Activated CD8-positive, alpha-beta memory T cell treated with anti-CD3 and anti-CD28 coated beads for 1 hour (primary cell): ENCODE measurements around the gene AIF1L.

Source experiments
- DNase-seq, 2 donors: peaks; one replicate each; pipeline ENCODE4 v3.0.0-alpha.2; 2020; ENCODE audit warnings: low read depth in 1 of 2; ENCODE audit errors: extremely low read depth in 1 of 2

Gene AIF1L

DNA sequence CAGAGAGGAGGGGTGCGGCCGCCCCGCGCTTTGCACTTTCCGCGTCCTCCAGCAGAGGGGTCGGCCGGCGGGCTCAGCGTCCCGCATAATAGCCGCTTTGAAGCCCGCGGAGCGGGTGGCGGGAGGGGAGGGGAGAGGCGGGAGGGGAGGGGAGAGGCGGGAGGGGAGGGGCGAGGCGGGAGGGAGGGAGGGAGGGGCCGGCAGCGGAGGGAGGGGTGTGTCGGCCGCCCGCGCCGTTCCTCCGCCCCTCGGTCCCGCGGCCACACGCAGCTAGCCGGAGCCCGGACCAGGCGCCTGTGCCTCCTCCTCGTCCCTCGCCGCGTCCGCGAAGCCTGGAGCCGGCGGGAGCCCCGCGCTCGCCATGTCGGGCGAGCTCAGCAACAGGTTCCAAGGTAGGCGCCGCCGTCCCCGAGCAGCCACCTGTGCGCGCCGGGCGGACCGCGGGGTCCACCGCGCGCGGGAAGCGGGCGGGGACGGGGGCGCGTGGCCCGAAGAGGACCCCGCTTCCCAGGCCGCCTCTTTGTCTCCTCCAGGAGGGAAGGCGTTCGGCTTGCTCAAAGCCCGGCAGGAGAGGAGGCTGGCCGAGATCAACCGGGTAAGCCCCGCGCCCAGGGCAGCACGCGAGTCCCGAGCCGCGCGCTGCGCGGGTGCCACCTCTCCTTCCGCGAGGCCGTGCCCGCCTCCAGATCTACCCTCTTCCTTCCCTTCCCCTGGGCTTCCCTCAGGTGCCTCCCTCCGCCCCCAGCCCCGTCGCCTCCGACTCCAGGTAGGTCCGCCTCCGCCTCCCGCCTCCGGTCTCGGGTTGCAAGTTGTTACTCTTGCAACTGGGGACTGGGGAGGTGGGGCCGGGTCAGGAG, at the start of gene AIF1L:
Gene AIF1L, plus strand, starts transcription at position 263 of the 857 bp plus-strand sequence. Its CDS starts 99 bp downstream, at position 362.
- DNase-seq, result no peak

GRCh38 chr9:131046581-131047202, 49.6 kb upstream of the AIF1L start:
- peak; percentile 17 to 52 for DNase-seq

DNA sequence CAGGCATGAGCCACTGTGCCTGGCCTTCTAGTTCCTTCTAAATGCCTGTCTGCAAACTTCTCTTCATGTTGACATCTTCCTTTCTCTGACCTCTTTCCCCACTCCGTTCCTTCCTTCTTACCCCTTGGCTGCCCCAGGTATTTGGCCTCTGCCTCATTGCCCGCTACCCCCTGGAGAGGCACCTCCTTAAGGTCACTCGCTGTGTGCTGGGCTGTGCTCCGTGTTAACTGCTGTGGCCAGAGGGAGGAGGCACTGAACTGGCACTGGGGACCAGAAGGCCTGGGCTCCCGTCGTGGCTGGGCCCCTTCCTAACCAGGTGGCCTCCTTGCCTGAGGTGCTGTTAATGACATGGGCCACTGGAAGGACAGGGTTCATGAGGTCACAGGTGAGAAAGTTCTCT, 48.0 kb upstream of the AIF1L start:
- DNase-seq, result no peak

- no peak for DNase-seq
Measured at GRCh38 chr9:131048820-131049219, 47.5 kb upstream of the AIF1L start.

DNA sequence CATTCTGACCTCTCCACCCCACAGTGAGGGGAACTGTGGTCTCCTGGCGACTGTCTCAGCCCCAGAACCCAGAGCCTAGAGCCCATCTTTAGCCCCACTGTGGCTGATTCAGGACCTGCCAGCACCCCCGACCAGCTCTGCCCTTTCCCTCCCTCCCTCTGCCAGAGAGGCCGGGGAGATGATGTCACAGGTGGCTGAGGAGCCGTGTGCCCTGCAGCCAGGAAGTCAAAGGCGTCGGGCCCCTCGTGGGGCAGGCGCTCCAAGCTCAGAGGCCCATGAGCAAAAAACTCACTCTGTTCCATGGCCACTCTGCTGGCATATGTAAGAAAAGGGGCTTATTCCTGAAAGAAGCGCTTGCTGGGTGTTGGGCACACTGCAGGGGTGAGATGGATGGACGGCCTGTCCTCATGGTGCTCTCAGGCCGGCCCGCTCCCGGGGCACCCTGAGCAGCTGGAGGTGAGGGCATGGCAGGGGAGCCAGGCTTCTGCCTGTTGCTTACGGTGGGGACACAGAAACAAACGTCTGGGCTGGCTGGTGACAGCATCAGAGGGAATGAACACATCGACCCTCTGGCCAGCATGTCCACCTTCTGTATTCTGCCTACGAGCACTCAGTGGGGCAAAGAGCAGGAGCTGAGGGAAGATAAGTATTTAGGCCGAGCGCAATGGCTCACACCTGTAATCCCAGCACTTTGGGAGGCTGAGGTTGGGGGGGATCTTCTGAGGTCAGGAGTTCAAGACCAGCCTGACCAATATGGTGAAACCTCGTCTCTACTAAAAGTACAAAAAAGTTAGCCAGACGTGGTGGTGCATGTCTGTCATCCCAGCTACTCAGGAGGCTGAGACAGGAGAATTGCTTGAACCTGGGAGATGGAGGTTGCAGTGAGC, 46.3 kb upstream of the AIF1L start:
- no peak for DNase-seq

- no peak for DNase-seq
Measured at GRCh38 chr9:131050831-131051230, 45.5 kb upstream of the AIF1L start.

GRCh38 chr9:131051592-131052517, 44.5 kb upstream of the AIF1L start:
- no peak for DNase-seq

GRCh38 chr9:131053896-131054295, 42.4 kb upstream of the AIF1L start:
- DNase-seq, result no peak

DNA sequence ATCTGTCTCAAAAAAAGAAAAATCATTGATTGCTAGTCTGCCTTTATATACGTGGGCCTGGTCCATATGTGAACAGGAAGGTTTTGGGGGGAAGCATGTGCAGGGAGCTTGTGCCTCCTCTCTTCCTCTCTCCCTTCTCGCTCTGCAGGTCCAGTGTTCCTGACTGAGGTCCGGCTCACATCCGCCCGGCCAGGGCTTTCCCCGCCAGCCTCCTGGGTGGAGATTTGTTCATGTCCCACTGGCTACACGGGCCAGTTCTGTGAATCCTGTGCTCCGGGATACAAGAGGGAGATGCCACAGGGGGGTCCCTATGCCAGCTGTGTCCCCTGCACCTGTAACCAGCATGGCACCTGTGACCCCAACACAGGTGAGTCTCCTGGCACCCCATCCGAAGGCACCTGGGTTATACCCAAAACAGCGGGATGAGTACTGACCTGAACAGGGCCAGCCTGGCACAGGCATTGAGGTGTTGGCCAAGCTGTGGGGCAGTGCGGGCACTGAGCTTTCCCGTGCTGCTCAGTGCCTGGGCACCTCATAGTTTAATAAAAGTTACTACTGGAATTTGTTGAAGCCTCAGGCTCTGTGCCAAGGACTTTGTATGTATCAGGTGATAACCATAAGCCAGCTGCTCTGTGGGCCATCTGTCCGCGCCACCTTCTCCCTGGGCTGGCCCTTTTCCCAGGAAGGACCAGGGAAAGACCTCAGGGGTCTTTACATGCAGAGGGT, 39.4 kb upstream of the AIF1L start:
- DNase-seq, result no peak

- DNase-seq, result no peak
Measured at GRCh38 chr9:131060900-131061630, 35.3 kb upstream of the AIF1L start.

- DNase-seq, result no peak
Measured at GRCh38 chr9:131062969-131063368, 33.4 kb upstream of the AIF1L start.

- DNase-seq, result no peak
Measured at GRCh38 chr9:131065599-131065998, 30.7 kb upstream of the AIF1L start.

DNA sequence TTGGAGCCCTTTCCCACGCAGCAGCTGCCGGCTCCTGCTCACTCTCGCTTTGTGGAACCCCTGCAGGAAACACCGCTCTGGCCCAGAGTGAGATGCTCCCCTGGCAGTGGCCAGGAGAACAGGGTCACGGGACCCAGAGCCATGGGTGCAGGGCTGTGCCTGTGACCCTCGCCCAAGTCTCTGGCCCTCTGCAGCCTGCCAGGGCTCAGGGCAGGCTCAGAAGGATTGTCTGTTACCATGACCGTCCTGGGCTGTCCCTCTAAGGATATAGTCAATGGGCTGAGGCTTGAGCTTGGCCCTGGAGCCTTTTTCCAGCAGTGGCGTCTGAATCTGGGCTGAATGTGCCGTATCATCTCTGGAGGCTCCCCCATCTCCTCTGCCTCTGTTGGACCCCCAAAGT, 28.7 kb upstream of the AIF1L start:
- DNase-seq, result no peak

DNA sequence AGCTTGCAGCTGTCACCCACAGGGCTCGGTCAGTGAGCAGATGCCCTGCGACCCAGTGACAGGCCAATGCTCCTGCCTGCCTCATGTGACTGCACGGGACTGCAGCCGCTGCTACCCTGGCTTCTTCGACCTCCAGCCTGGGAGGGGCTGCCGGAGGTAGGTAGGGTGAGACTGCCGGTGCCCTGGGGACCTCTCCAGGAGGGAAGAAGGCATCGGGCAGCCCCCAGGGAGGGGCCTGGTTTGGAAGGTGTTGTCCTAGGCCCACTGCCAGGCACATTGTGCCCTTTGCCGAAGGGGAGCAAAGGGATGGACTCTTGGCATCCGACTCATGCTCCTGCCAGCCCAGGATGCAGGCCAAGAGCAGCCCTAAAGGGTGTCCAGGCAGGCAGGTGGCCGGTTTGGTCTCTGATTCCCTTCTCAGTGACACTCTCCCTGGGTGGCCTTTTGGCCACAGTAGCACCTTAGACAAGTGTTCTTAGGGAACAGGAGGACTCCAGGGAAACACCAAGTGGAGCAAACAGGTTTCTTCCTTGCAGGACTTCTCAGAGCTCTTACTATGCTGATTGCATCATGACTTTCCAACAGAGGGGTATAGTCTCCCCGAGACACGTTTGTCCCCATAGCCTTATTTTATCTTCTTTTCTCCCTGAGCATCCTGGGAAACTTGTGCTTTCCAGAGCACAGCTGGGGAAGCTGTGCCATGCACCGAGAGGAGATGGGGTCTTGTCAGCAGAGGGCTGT, 28.1 kb upstream of the AIF1L start:
- DNase-seq, result no peak

- no peak for DNase-seq
Measured at GRCh38 chr9:131069699-131070098, 26.6 kb upstream of the AIF1L start.

DNA sequence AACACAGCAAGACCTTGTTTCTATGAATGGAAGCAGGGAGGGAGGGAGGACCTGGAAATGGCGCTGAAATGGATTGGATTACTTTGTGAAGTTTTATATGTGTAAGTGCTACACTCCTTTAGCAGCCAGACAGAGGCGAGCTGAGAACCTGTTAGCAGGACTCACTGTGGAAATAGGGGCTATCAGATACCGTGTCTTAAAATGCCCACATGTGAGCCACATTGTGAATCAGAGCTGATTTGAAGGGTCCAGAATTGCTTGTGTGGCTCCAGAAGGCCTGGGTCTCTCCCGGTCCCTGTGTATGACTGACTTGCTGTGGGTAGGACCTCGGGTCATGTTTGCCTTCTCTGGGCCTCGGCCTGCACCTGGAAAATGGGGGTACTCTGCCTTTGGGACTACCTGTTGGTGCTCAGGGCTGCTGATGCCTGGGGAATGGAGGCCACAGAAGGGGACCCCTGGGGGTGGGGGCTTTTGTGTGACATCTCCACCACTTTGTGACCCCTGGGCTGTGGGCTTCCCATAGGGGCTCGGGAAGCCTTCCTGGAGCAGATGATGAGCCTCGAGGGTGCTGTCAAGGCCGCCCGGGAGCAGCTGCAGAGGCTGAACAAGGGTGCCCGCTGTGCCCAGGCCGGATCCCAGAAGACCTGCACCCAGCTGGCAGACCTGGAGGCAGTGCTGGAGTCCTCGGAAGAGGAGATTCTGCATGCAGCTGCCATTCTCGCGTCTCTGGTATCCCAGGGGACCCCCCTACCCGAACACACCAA, 24.0 kb upstream of the AIF1L start:
- DNase-seq, result no peak

GRCh38 chr9:131072871-131073237, 23.5 kb upstream of the AIF1L start:
- no peak for DNase-seq
